Activated CD4-positive, CD25-positive, alpha-beta regulatory T cell treated with anti-CD3 and anti-CD28 coated beads, Interleukin-2, amount 50 U/mL, for 16 hours (primary cell): ENCODE measurements around the gene GNG12.

Experiments
- DNase-seq: peaks from one replicate; pipeline ENCODE4 v3.0.0-alpha.2; 2020; ENCODE audit warnings: low read depth, low spot score

Gene GNG12

GRCh38 chr1:67840449-67840848 is 7.2 kb upstream of the GNG12 start:
- DNase-seq: no peak

- no peak for DNase-seq
Observed at GRCh38 chr1:67839826-67840225, 6.6 kb upstream of the GNG12 start.

GRCh38 chr1:67838180-67838910 is 5.1 kb upstream of the GNG12 start:
- DNase-seq: no peak

- no peak for DNase-seq
Observed at GRCh38 chr1:67836769-67837168, 3.5 kb upstream of the GNG12 start.

GRCh38 chr1:67835663-67836452 is 2.6 kb upstream of the GNG12 start:
- no peak for DNase-seq

- no peak for DNase-seq
Observed at GRCh38 chr1:67834246-67834877, 1.1 kb upstream of the GNG12 start.

- DNase-seq: no peak
Observed at GRCh38 chr1:67833602-67833940, 304 bp upstream of the GNG12 start.

- DNase-seq: no peak
Observed at GRCh38 chr1:67831850-67832513, 1.3 kb downstream of the GNG12 start.

- DNase-seq: no peak
Observed at GRCh38 chr1:67830928-67831830, 2.1 kb downstream of the GNG12 start.

GRCh38 chr1:67830226-67830625 is 3.0 kb downstream of the GNG12 start:
- no peak for DNase-seq

GRCh38 chr1:67827688-67828087 is 5.6 kb downstream of the GNG12 start:
- DNase-seq: no peak

- no peak for DNase-seq
Observed at GRCh38 chr1:67825591-67825990, 7.7 kb downstream of the GNG12 start.

GRCh38 chr1:67824766-67825165 is 8.5 kb downstream of the GNG12 start:
- DNase-seq: no peak

GRCh38 chr1:67823615-67824014 is 9.7 kb downstream of the GNG12 start:
- DNase-seq: no peak

- no peak for DNase-seq
Observed at GRCh38 chr1:67821263-67821662, 12.0 kb downstream of the GNG12 start.

- DNase-seq: no peak
Observed at GRCh38 chr1:67818725-67819301, 14.5 kb downstream of the GNG12 start.

- DNase-seq: no peak
Observed at GRCh38 chr1:67818162-67818561, 15.1 kb downstream of the GNG12 start.

- no peak for DNase-seq
Observed at GRCh38 chr1:67817319-67817718, 15.9 kb downstream of the GNG12 start.

GRCh38 chr1:67816506-67816905 is 16.8 kb downstream of the GNG12 start:
- DNase-seq: no peak

- no peak for DNase-seq
Observed at GRCh38 chr1:67816095-67816475, 17.2 kb downstream of the GNG12 start.
